Left cardiac atrium (tissue), 4 donors: ENCODE data around the gene SOWAHA. TPM values are rescaled to one million over a fixed set of nuclear protein-coding genes. Genes with fewer than 3 reads are reported as not detected.
"Not testable (repeated sequence)": the region's sequence is repeated elsewhere in the genome, so short reads cannot be mapped to it uniquely, and the experiment has no call there.

Experiments used
- ATAC-seq, 2 donors: fragments of 200-7000 bp; cut with Tn5 transposase; one replicate each; pipeline ENCODE4 v1.9.1; 2020; ENCODE audit warnings: mild to moderate bottlenecking in 2 of 2, moderate library complexity in 2 of 2
- DNase-seq: peaks from one replicate; pipeline ENCODE4 v3.0.0-alpha.2; 2020
- intact Hi-C, 2 donors: fragments of 100-400 bp; cut with DNase I; formaldehyde crosslinking; loops; one replicate each; pipeline versions ENCODE4 v1.14.1 to v1.15.1; 2022 to 2023
- total RNA-seq, 2 donors: library from RNA; stranded (reverse); fragmentation: NEBNext Ultra II Directional; extraction: Animal tissue kit (Norgen Biotek cat#: 25700); gene quantifications; one replicate each; pipeline ENCODE4 v1.2.1, GENCODE V29; 2021
- donor health status: DM: no; HTN: yes; CAD: no.
- donor health status: DM: no; HTN: yes; CAD: no; lungs with severe emphysema.
- donor health status: DM: yes; HTN: yes; CAD: no.
- donor health status: Dilated cardiomyopathy.

The SOWAHA gene
- total RNA-seq, 2 donors from 2014 or later = 0.06 TPM; not detected in 1

- intact Hi-C loops = loop anchor here in 1 of 2 donors (10.0 kb wide), 1 partner anchor 267 kb away; no protein-coding TSS in a partner anchor
- no peak for ATAC-seq
- no peak for DNase-seq
Observed at GRCh38 chr5:132802044-132802684, 10.9 kb upstream of the SOWAHA start.

GRCh38 chr5:132802685-132803066 lies 10.4 kb upstream of the SOWAHA start:
- intact Hi-C loops = loop anchor here in 1 of 2 donors (10.0 kb wide), 1 partner anchor 268 kb away; no protein-coding TSS in a partner anchor
- ATAC-seq, DNase-seq: not testable (repeated sequence)

GRCh38 chr5:132804219-132804618 lies 8.9 kb upstream of the SOWAHA start:
- ATAC-seq, DNase-seq: not testable (repeated sequence)
- intact Hi-C loops = loop anchor here in 1 of 2 donors (10.0 kb wide), 1 partner anchor 269 kb away; no protein-coding TSS in a partner anchor

- DNase-seq, ATAC-seq: not testable (repeated sequence)
- intact Hi-C loops = loop anchor here in 1 of 2 donors (10.0 kb wide), 1 partner anchor 271 kb away; no protein-coding TSS in a partner anchor
Observed at GRCh38 chr5:132805872-132806271, 7.2 kb upstream of the SOWAHA start.

- not testable (repeated sequence) for DNase-seq, ATAC-seq
- intact Hi-C loops = loop anchor here in 1 of 2 donors (10.0 kb wide), 1 partner anchor 272 kb away; no protein-coding TSS in a partner anchor
Observed at GRCh38 chr5:132806804-132807162, 6.3 kb upstream of the SOWAHA start.

GRCh38 chr5:132807163-132807838 lies 5.8 kb upstream of the SOWAHA start:
- ATAC-seq (no peak), DNase-seq (no peak)
- intact Hi-C loops = loop anchor here in 1 of 2 donors (10.0 kb wide), 1 partner anchor 272 kb away; no protein-coding TSS in a partner anchor

- intact Hi-C loops = loop anchor here in 1 of 2 donors (10.0 kb wide), 1 partner anchor 274 kb away; no protein-coding TSS in a partner anchor
- DNase-seq (no peak), ATAC-seq (no peak)
Observed at GRCh38 chr5:132808448-132808847, 4.7 kb upstream of the SOWAHA start.

GRCh38 chr5:132808866-132809265 lies 4.2 kb upstream of the SOWAHA start:
- intact Hi-C loops = loop anchor here in 1 of 2 donors (10.0 kb wide), 1 partner anchor 274 kb away; no protein-coding TSS in a partner anchor
- no peak for ATAC-seq
- DNase-seq = no peak

- intact Hi-C loops = loop anchor here in 1 of 2 donors (10.0 kb wide), 1 partner anchor 56 kb away; no protein-coding TSS in a partner anchor
- ATAC-seq (no peak), DNase-seq (no peak)
Observed at GRCh38 chr5:132810605-132811004, 2.5 kb upstream of the SOWAHA start.

- intact Hi-C loops = loop anchor here in 1 of 2 donors (10.0 kb wide), 1 partner anchor 57 kb away; no protein-coding TSS in a partner anchor
- ATAC-seq (no peak), DNase-seq (no peak)
Observed at GRCh38 chr5:132812123-132812765, 858 bp upstream of the SOWAHA start.

GRCh38 chr5:132813599-132814502 lies 749 bp downstream of the SOWAHA start:
- ATAC-seq (peak; percentile 78 to 87), DNase-seq (peak; percentile 34)
- intact Hi-C loops = loop anchor here in 1 of 2 donors (10.0 kb wide), 1 partner anchor 59 kb away; no protein-coding TSS in a partner anchor

- ATAC-seq (peak in 1 of 2 donors; percentile 13), DNase-seq (no peak)
- intact Hi-C loops = loop anchor here in 1 of 2 donors (10.0 kb wide), 1 partner anchor 60 kb away; no protein-coding TSS in a partner anchor
Observed at GRCh38 chr5:132814503-132815294, 1.6 kb downstream of the SOWAHA start.

GRCh38 chr5:132815454-132815853 lies 2.4 kb downstream of the SOWAHA start:
- DNase-seq = no peak
- intact Hi-C loops = loop anchor here in 1 of 2 donors (10.0 kb wide), 1 partner anchor 61 kb away; no protein-coding TSS in a partner anchor
- no peak for ATAC-seq

GRCh38 chr5:132816083-132816482 lies 3.0 kb downstream of the SOWAHA start:
- no peak for ATAC-seq
- intact Hi-C loops = loop anchor here in 1 of 2 donors (10.0 kb wide), 1 partner anchor 61 kb away; no protein-coding TSS in a partner anchor
- no peak for DNase-seq

GRCh38 chr5:132816554-132816953 lies 3.5 kb downstream of the SOWAHA start:
- intact Hi-C loops = loop anchor here in 1 of 2 donors (10.0 kb wide), 1 partner anchor 62 kb away; no protein-coding TSS in a partner anchor
- no peak for ATAC-seq

GRCh38 chr5:132817011-132817410 lies 3.9 kb downstream of the SOWAHA start:
- intact Hi-C loops = loop anchor here in 1 of 2 donors (10.0 kb wide), 1 partner anchor 62 kb away; no protein-coding TSS in a partner anchor
- DNase-seq = no peak
- ATAC-seq = no peak

More at GRCh38 chr5:132816554-132816953, 3.5 kb downstream of the SOWAHA start:
- no peak for DNase-seq

GRCh38 chr5:132819468-132819867 lies 6.4 kb downstream of the SOWAHA start:
- ATAC-seq (no peak), DNase-seq (no peak)
- intact Hi-C loops = loop anchor here in 1 of 2 donors (10.0 kb wide), 1 partner anchor 65 kb away; no protein-coding TSS in a partner anchor
